Suprapubic skin (tissue), 4 donors: ENCODE data around the gene PDE4D. TPM values are rescaled to one million over a fixed set of nuclear protein-coding genes. Genes with fewer than 3 reads are reported as not detected.

Source experiments
- DNase-seq, 2 donors: peaks; one replicate each; pipeline ENCODE4 v3.0.0-alpha.2; 2019; ENCODE audit warnings: low spot score in 2 of 2
- H3K27ac ChIP-seq: fragments of 200-600 bp; sonication (generic); one replicate; pipeline ENCODE4 v1.5.1; 2019
- H3K27me3 ChIP-seq: fragments of 200-600 bp; sonication (generic); one replicate; pipeline ENCODE4 v1.5.1; 2019
- H3K36me3 ChIP-seq: fragments of 200-600 bp; sonication (generic); one replicate; pipeline ENCODE4 v1.5.1; 2019
- H3K4me1 ChIP-seq: fragments of 200-600 bp; sonication (generic); one replicate; pipeline ENCODE4 v1.5.1; 2019
- H3K4me3 ChIP-seq: fragments of 200-600 bp; sonication (generic); one replicate; pipeline ENCODE4 v1.5.1; 2019; ENCODE audit warnings: mild to moderate bottlenecking
- H3K9me3 ChIP-seq: fragments of 200-600 bp; sonication (generic); one replicate; pipeline ENCODE4 v1.5.1; 2019
- EP300 ChIP-seq: sonication (generic); formaldehyde crosslinking; IDR thresholded peaks from one replicate; pipeline ENCODE4 v1.6.1; 2017; ENCODE audit warnings: antibody characterized with exemption
- POLR2A ChIP-seq, 2 donors: fragments of 450-650 bp; IDR thresholded peaks; one replicate each; pipeline ENCODE4 v1.6.1; 2017; ENCODE audit warnings: antibody characterized with exemption in 2 of 2, mild to moderate bottlenecking in 2 of 2, moderate library complexity in 2 of 2
- POLR2AphosphoS5 ChIP-seq, 3 donors: sonication (generic); formaldehyde crosslinking; IDR thresholded peaks; one replicate each; pipeline ENCODE4 v1.6.1; 2017; ENCODE audit warnings: antibody characterized with exemption in 3 of 3
- WGBS: methylation state at CpG from one replicate; pipeline ENCODE4 v1.1.5; 2018; 5-methylcytosine and 5-hydroxymethylcytosine counted together
- total RNA-seq, 4 donors: library from RNA; depleted of rRNA; stranded (reverse); fragments of >200 nt; gene quantifications; one replicate each; pipeline ENCODE4 v1.1.0, GENCODE V29; 2016
- TF ChIP-seq, protein P1 (sequence below), 2 donors: fragments of 200-600 bp in 1 of 2; fragments of 450-650 bp in 1 of 2; sonication (generic) in 1 of 2; IDR thresholded peaks; one replicate each; pipeline ENCODE4 v1.5.1; 2016 to 2019; ENCODE audit warnings: antibody characterized with exemption in 2 of 2, mild to moderate bottlenecking in 1 of 2, moderate library complexity in 1 of 2

Gene PDE4D
- total RNA-seq, 4 donors from 2014 or later, result 26.8 to 57.2 (median 29.9) TPM

DNA sequence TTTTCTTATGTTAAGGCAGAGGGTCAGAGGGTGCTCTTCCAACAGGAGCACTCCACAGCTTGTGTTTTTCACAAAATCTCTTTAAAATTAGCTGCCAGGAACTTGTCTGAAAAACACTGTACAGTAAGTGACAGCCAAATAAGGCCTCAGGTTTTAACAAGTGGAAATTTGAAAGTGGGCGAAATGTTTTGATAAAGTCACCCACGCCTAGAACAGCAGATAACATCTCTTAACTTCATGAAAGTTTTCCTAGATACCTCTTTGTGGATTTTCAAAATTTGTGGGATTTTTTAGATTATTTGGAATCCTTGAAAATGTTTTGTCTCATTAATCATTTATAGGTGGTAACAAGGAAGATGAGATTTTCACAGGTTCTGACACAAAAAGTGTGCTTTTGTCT lies 121.3 kb downstream of the PDE4D start:
- 56% methylated on average over 2 of the region's 2 CpGs for WGBS

DNA sequence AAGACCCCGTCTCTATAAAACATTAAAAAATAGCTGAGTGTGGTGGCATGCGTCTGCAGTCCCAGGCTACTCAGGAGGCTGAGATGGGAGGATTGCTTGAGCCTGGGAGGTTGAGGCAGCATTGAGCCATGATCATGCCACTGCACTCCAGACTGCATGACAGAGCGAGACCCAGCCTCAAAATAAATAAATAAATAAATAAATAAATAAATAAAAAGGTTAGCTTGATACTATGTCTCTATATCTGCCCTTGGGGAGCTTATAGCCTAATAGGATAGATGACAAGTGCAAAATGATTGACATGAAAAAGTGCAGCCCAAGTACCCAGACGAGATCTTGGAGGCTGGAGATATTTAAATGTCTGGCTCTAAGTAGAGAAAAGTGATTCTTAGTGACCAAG lies 122.6 kb downstream of the PDE4D start:
- peaks cover 33% of the 10 kb centered on the region for H3K4me1 ChIP-seq
- DNase-seq, result no peak
- H3K4me3 ChIP-seq, result no peak overlapping the region
- no peaks in the 10 kb centered on the region for H3K9me3 ChIP-seq
- TF ChIP-seq EP300 (no peak), POLR2A (IDR thresholded peaks at IDR 0.05) (no peak), POLR2AphosphoS5 (IDR thresholded peaks at IDR 0.05) (no peak)
- TF ChIP-seq, protein P1, sequence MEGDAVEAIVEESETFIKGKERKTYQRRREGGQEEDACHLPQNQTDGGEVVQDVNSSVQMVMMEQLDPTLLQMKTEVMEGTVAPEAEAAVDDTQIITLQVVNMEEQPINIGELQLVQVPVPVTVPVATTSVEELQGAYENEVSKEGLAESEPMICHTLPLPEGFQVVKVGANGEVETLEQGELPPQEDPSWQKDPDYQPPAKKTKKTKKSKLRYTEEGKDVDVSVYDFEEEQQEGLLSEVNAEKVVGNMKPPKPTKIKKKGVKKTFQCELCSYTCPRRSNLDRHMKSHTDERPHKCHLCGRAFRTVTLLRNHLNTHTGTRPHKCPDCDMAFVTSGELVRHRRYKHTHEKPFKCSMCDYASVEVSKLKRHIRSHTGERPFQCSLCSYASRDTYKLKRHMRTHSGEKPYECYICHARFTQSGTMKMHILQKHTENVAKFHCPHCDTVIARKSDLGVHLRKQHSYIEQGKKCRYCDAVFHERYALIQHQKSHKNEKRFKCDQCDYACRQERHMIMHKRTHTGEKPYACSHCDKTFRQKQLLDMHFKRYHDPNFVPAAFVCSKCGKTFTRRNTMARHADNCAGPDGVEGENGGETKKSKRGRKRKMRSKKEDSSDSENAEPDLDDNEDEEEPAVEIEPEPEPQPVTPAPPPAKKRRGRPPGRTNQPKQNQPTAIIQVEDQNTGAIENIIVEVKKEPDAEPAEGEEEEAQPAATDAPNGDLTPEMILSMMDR (IDR thresholded peaks at IDR 0.05), result no peak
- H3K36me3 ChIP-seq, result no peaks in the 10 kb centered on the region
- 89% methylated on average over 4 of the region's 4 CpGs for WGBS
- no peak overlapping the region for H3K27ac ChIP-seq
- H3K27me3 ChIP-seq, result no peaks in the 10 kb centered on the region

More for the DNA sequence above, 121.3 kb downstream of the PDE4D start:
- Histone ChIP-seq H3K4me3 (no peak overlapping the region), H3K27ac (no peak overlapping the region), H3K4me1 (peaks cover 27% of the 10 kb centered on the region), H3K36me3 (no peaks in the 10 kb centered on the region), H3K9me3 (no peaks in the 10 kb centered on the region), H3K27me3 (no peaks in the 10 kb centered on the region)
- no peak for DNase-seq
- TF ChIP-seq, protein P1 (IDR thresholded peaks at IDR 0.05), result no peak
- TF ChIP-seq POLR2A (IDR thresholded peaks at IDR 0.05) (no peak), POLR2AphosphoS5 (IDR thresholded peaks at IDR 0.05) (no peak), EP300 (no peak)

DNA sequence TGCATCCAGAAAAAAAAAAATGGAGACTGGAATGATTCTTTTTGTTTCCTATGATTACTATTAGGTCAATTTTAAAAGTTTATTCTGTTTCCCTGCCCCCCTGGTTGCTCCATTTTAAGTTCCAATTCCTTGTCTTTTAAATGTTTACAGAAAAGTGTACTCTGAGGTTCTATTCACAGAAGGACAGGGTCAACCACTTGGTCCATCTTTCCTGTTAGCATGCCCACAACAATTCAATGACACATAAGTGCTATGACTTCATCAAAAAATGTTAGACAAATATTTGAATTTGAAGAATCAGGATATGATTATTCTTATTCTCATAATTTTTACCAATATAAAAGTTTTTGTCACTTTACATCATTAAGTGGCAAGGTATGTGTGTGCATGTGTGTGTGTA lies 123.7 kb downstream of the PDE4D start:
- H3K27me3 ChIP-seq, result no peaks in the 10 kb centered on the region
- no peaks in the 10 kb centered on the region for H3K9me3 ChIP-seq
- no peak for DNase-seq
- peaks cover 37% of the 10 kb centered on the region for H3K4me1 ChIP-seq
- H3K4me3 ChIP-seq, result no peak overlapping the region
- TF ChIP-seq POLR2AphosphoS5 (IDR thresholded peaks at IDR 0.05) (no peak), EP300 (no peak), POLR2A (IDR thresholded peaks at IDR 0.05) (no peak)
- TF ChIP-seq, protein P1 (IDR thresholded peaks at IDR 0.05), result no peak
- H3K36me3 ChIP-seq, result no peaks in the 10 kb centered on the region
- H3K27ac ChIP-seq, result no peak overlapping the region

DNA sequence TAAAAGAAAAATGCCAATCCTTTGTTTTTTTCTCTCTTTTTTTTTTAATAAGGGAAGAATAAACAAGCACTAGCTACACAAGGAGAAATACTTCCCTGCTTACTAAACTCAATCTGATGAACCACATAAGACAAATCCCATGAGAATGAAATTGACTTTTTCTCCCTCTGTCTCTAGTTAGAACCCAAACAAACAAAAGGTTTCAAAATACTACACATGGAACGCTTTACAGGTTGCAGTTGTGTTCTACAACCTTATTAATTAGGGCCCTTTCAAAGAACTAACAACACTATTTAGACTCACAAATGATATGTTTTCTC lies 124.5 kb downstream of the PDE4D start:
- H3K36me3 ChIP-seq, result no peaks in the 10 kb centered on the region
- no peak for DNase-seq
- peak overlapping the region; percentile 60 for H3K4me3 ChIP-seq
- TF ChIP-seq, protein P1 (IDR thresholded peaks at IDR 0.05), result no peak
- TF ChIP-seq POLR2AphosphoS5 (IDR thresholded peaks at IDR 0.05), result no peak
- no peak for TF ChIP-seq POLR2A (IDR thresholded peaks at IDR 0.05)
- TF ChIP-seq EP300, result no peak
- H3K4me1 ChIP-seq, result peaks cover 37% of the 10 kb centered on the region
- no peaks in the 10 kb centered on the region for H3K27me3 ChIP-seq
- WGBS, result 20% methylated on average over 1 of the region's 1 CpG
- H3K27ac ChIP-seq, result peak overlapping the region; percentile 73
- H3K9me3 ChIP-seq, result no peaks in the 10 kb centered on the region

DNA sequence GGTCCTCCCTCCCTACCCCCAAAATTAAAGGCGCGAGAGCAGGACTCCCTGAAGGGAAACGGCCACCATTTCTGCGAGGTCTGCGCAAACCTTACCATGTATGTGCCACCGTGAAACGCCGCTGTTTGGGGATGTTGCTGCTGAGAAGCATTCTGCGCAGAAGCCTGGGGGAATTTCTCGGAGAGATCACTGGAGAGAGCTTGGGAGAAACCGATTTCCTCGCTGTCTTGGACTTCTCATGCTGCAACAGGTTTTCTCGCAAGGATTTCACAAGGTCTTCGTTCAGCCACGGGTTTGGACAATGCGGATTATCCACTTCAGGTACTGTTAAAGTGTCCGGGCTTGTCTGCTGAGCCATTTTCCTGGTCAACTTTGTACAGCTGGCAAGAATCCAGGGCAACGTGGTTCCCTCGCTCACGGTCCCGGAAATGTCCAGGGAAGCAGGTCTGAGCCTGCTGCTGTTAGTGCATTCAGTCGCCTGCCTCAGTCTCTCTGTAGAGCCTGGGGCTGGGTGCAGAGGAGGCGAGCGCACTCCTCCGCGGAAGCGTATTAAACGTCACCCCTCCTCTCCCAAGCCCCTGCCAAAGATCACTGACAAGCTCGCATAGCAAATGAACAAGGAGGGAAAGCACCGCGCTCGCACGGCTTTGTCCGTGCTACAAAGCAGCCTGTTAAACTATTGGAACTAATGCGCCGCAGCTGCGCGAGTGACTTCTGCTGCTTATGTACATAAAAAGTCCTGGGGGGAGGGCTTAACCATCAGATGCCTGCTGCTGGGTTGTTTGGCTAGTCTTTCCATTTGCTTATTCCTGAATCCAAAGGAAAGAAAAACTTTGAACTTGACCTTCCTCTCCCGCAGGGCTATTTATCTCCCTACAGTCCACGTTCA lies 125.1 kb downstream of the PDE4D start:
- peak overlapping the region; percentile 73 for H3K27ac ChIP-seq
- peaks cover 37% of the 10 kb centered on the region for H3K4me1 ChIP-seq
- no peak for TF ChIP-seq EP300
- TF ChIP-seq POLR2A (IDR thresholded peaks at IDR 0.05), result no peak
- no peak for TF ChIP-seq POLR2AphosphoS5 (IDR thresholded peaks at IDR 0.05)
- TF ChIP-seq, protein P1 (IDR thresholded peaks at IDR 0.05), result no peak
- peak in 1 of 2 donors; percentile 68 for DNase-seq
- peak overlapping the region; percentile 60 for H3K4me3 ChIP-seq
- H3K9me3 ChIP-seq, result no peaks in the 10 kb centered on the region
- under 1% methylated on average over 19 of the region's 40 CpGs for WGBS
- H3K36me3 ChIP-seq, result no peaks in the 10 kb centered on the region
- no peaks in the 10 kb centered on the region for H3K27me3 ChIP-seq
